WTC11 (cell line): ENCODE data around the gene OSBPL5. TPM values are rescaled to one million over a fixed set of nuclear protein-coding genes. Genes with fewer than 3 reads are reported as not detected.

ENCODE experiments used
- ATAC-seq: fragments of 200-7000 bp; cut with Tn5 transposase; 2 replicates; pipeline ENCODE4 v1.10.0; 2021; ENCODE audit warnings: mild to moderate bottlenecking, moderate library complexity
- CTCF ChIA-PET: fragments of 300-600 bp; sonication (Branson Sonifier 250); formaldehyde crosslinking; loops from one replicate; lab custom pipeline; 2021; ENCODE audit warnings: antibody characterized with exemption; lab: Charles Lee
- POLR2A ChIA-PET: fragments of 350-600 bp; sonication (Branson Sonifier 250); formaldehyde crosslinking; loops from one replicate; lab custom pipeline; 2021; ENCODE audit warnings: antibody characterized with exemption; lab: Charles Lee
- DNase-seq: peaks from one replicate; pipeline ENCODE4 v3.0.0; 2021; ENCODE audit warnings: low spot score
- H3K27ac Mint-ChIP-seq: 2 replicates; pipeline ENCODE4 v1.8.0; 2021; ENCODE audit warnings: mixed read lengths
- H3K27me3 Mint-ChIP-seq: 2 replicates; pipeline ENCODE4 v1.8.0; 2021; ENCODE audit warnings: low read depth, mild to moderate bottlenecking, moderate library complexity, mixed read lengths
- H3K36me3 Mint-ChIP-seq: 2 replicates; pipeline ENCODE4 v1.8.0; 2021; ENCODE audit warnings: mixed read lengths
- H3K4me1 Mint-ChIP-seq: 2 replicates; pipeline ENCODE4 v1.8.0; 2022; ENCODE audit warnings: mixed read lengths
- H3K4me3 Mint-ChIP-seq: 2 replicates; pipeline ENCODE4 v1.8.0; 2021; ENCODE audit warnings: mild to moderate bottlenecking, moderate library complexity, mixed read lengths
- H3K9me3 Mint-ChIP-seq: 2 replicates; pipeline ENCODE4 v1.8.0; 2021; ENCODE audit warnings: mixed read lengths
- ATF1 ChIP-seq: sonication (generic); formaldehyde crosslinking; IDR thresholded peaks from 2 replicates; pipeline ENCODE4 v1.8.1; 2023; ENCODE audit warnings: mild to moderate bottlenecking, moderate library complexity, missing genetic modification reagents
- CBFB ChIP-seq: sonication (generic); formaldehyde crosslinking; IDR thresholded peaks from 2 replicates; pipeline ENCODE4 v1.8.1; 2022; ENCODE audit warnings: mild to moderate bottlenecking, low read depth, missing genetic modification reagents
- E2F1 ChIP-seq: sonication (generic); formaldehyde crosslinking; IDR thresholded peaks from 2 replicates; pipeline ENCODE4 v1.8.0; 2022; ENCODE audit warnings: mild to moderate bottlenecking, missing genetic modification reagents
- EMX1 ChIP-seq: fragments of 250-450 bp; sonication (Bioruptor Pico); IDR thresholded peaks from 2 replicates; pipeline ENCODE4 v1.8.0; 2021; ENCODE audit warnings: mild to moderate bottlenecking
- FOXP1 ChIP-seq: sonication (generic); formaldehyde crosslinking; IDR thresholded peaks from 2 replicates; pipeline ENCODE4 v1.8.0; 2022; ENCODE audit warnings: missing genetic modification reagents, mild to moderate bottlenecking, moderate library complexity, borderline replicate concordance
- GABPB1 ChIP-seq: sonication (generic); formaldehyde crosslinking; IDR thresholded peaks from 2 replicates; pipeline ENCODE4 v1.8.1; 2023; ENCODE audit warnings: mild to moderate bottlenecking, missing genetic modification reagents
- HMGA2 ChIP-seq: fragments of 250-450 bp; sonication (Bioruptor Pico); IDR thresholded peaks from 2 replicates; pipeline ENCODE4 v1.4.0; 2021; ENCODE audit warnings: mild to moderate bottlenecking, moderate library complexity
- NR2C2 ChIP-seq: sonication (generic); formaldehyde crosslinking; IDR thresholded peaks from 2 replicates; pipeline ENCODE4 v1.8.0; 2022; ENCODE audit warnings: mild to moderate bottlenecking, missing genetic modification reagents
- NR3C1 ChIP-seq: sonication (generic); formaldehyde crosslinking; conservative IDR thresholded peaks from 2 replicates; pipeline ENCODE4 v1.8.1; 2023; ENCODE audit warnings: low read depth, mild to moderate bottlenecking, missing genetic modification reagents
- SOX15 ChIP-seq: fragments of 250-450 bp; sonication (Bioruptor Pico); IDR thresholded peaks from 2 replicates; pipeline ENCODE4 v1.9.0; 2021; ENCODE audit warnings: mild to moderate bottlenecking
- TCF7 ChIP-seq: sonication (generic); formaldehyde crosslinking; IDR thresholded peaks from 2 replicates; pipeline ENCODE4 v1.8.0; 2022; ENCODE audit warnings: mild to moderate bottlenecking, low read depth, missing genetic modification reagents, moderate library complexity
- ZMAT4 ChIP-seq: fragments of 250-450 bp; sonication (Bioruptor Pico); IDR thresholded peaks from 2 replicates; pipeline ENCODE4 v1.9.0; 2021; ENCODE audit warnings: mild to moderate bottlenecking
- ZNF121 ChIP-seq: sonication (generic); formaldehyde crosslinking; IDR thresholded peaks from 2 replicates; pipeline ENCODE4 v1.8.0; 2023; ENCODE audit warnings: missing genetic modification reagents
- ZNF219 ChIP-seq: sonication (generic); formaldehyde crosslinking; IDR thresholded peaks from 2 replicates; pipeline ENCODE4 v1.8.0; 2023; ENCODE audit warnings: missing genetic modification reagents, mild to moderate bottlenecking, borderline replicate concordance
- ZNF423 ChIP-seq: fragments of 250-450 bp; sonication (Bioruptor Pico); IDR thresholded peaks from 2 replicates; pipeline ENCODE4 v2.1.2; 2022; ENCODE audit warnings: mild to moderate bottlenecking, moderate library complexity
- ZNF671 ChIP-seq: fragments of 250-450 bp; sonication (Bioruptor Pico); IDR thresholded peaks from 2 replicates; pipeline ENCODE4 v1.8.0; 2021; ENCODE audit warnings: mild to moderate bottlenecking
- total RNA-seq: library from RNA; stranded (reverse); gene quantifications from 3 replicates; pipeline ENCODE4 v1.2.3, GENCODE V29; 2021
- TF ChIP-seq, protein P1 (sequence below): sonication (generic); formaldehyde crosslinking; IDR thresholded peaks from 2 replicates; pipeline ENCODE4 v1.8.0; 2023; ENCODE audit warnings: mild to moderate bottlenecking, missing genetic modification reagents
- TF ChIP-seq, protein P2 (sequence below): fragments of 250-450 bp; sonication (Bioruptor Pico); IDR thresholded peaks from 2 replicates; pipeline ENCODE4 v1.9.0; 2021; ENCODE audit warnings: mild to moderate bottlenecking

The OSBPL5 gene
- total RNA-seq, 1 experiment from 2014 or later: 17.7 TPM

GRCh38 chr11:3049430-3050243, 115.5 kb downstream of the OSBPL5 start (continued):
- TF ChIP-seq, protein P1, sequence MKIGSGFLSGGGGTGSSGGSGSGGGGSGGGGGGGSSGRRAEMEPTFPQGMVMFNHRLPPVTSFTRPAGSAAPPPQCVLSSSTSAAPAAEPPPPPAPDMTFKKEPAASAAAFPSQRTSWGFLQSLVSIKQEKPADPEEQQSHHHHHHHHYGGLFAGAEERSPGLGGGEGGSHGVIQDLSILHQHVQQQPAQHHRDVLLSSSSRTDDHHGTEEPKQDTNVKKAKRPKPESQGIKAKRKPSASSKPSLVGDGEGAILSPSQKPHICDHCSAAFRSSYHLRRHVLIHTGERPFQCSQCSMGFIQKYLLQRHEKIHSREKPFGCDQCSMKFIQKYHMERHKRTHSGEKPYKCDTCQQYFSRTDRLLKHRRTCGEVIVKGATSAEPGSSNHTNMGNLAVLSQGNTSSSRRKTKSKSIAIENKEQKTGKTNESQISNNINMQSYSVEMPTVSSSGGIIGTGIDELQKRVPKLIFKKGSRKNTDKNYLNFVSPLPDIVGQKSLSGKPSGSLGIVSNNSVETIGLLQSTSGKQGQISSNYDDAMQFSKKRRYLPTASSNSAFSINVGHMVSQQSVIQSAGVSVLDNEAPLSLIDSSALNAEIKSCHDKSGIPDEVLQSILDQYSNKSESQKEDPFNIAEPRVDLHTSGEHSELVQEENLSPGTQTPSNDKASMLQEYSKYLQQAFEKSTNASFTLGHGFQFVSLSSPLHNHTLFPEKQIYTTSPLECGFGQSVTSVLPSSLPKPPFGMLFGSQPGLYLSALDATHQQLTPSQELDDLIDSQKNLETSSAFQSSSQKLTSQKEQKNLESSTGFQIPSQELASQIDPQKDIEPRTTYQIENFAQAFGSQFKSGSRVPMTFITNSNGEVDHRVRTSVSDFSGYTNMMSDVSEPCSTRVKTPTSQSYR (CRISPR knock-in tag): no peak

GRCh38 chr11:3047637-3048036, 117.5 kb downstream of the OSBPL5 start:
- no peak for ATAC-seq
- peaks cover 23% of the 10 kb centered on the region for H3K4me1 Mint-ChIP-seq
- TF ChIP-seq ZNF121 (no peak), ATF1 (CRISPR knock-in tag) (no peak), FOXP1 (CRISPR knock-in tag) (0 out of 2 replicates have a peak, but pooled peaks have one; percentile 31)
- no peak for DNase-seq
- ChIA-PET POLR2A (interaction anchor here (0.6 to 1.3 kb wide), 2 partner anchors 10 to 57 kb away, joined by 3 read pairs; no protein-coding TSS in a partner anchor), CTCF (interaction anchor here (0.6 to 5.7 kb wide), 6 partner anchors 10 to 113 kb away, joined by 3 to 49 read pairs (median 4); no protein-coding TSS in a partner anchor)
- H3K36me3 Mint-ChIP-seq: peaks cover 6% of the 10 kb centered on the region; the same call in 1 of the 2 replicates
- no peaks in the 10 kb centered on the region for H3K9me3 Mint-ChIP-seq
- no peaks in the 10 kb centered on the region; the same call in 1 of the 2 replicates for H3K27me3 Mint-ChIP-seq
- H3K27ac Mint-ChIP-seq: peak overlapping the region; percentile 32; the same call in 1 of the 2 replicates
- H3K4me3 Mint-ChIP-seq: no peak overlapping the region

GRCh38 chr11:3046641-3047040, 118.5 kb downstream of the OSBPL5 start:
- ChIA-PET POLR2A (no interaction called here), CTCF (interaction anchor here (0.7 to 5.7 kb wide), 6 partner anchors 9 to 122 kb away, joined by 3 to 49 read pairs (median 4); no protein-coding TSS in a partner anchor)
- peak overlapping the region; percentile 76; the same call in 1 of the 2 replicates for H3K27ac Mint-ChIP-seq
- peaks cover 15% of the 10 kb centered on the region for H3K4me1 Mint-ChIP-seq
- no peak overlapping the region for H3K4me3 Mint-ChIP-seq
- no peaks in the 10 kb centered on the region; the same call in 1 of the 2 replicates for H3K27me3 Mint-ChIP-seq
- TF ChIP-seq ZNF671 (CRISPR knock-in tag) (no peak), NR2C2 (no peak), E2F1 (CRISPR knock-in tag) (no peak), ZNF219 (CRISPR knock-in tag) (no peak), EMX1 (CRISPR knock-in tag) (no peak), TCF7 (CRISPR knock-in tag) (no peak), ZMAT4 (no peak), HMGA2 (CRISPR knock-in tag) (no peak), ZNF423 (CRISPR knock-in tag) (no peak), NR3C1 (CRISPR knock-in tag) (no peak), CBFB (CRISPR knock-in tag) (no peak), GABPB1 (no peak), SOX15 (CRISPR knock-in tag) (no peak), ZNF121 (no peak)
- TF ChIP-seq, protein P2, sequence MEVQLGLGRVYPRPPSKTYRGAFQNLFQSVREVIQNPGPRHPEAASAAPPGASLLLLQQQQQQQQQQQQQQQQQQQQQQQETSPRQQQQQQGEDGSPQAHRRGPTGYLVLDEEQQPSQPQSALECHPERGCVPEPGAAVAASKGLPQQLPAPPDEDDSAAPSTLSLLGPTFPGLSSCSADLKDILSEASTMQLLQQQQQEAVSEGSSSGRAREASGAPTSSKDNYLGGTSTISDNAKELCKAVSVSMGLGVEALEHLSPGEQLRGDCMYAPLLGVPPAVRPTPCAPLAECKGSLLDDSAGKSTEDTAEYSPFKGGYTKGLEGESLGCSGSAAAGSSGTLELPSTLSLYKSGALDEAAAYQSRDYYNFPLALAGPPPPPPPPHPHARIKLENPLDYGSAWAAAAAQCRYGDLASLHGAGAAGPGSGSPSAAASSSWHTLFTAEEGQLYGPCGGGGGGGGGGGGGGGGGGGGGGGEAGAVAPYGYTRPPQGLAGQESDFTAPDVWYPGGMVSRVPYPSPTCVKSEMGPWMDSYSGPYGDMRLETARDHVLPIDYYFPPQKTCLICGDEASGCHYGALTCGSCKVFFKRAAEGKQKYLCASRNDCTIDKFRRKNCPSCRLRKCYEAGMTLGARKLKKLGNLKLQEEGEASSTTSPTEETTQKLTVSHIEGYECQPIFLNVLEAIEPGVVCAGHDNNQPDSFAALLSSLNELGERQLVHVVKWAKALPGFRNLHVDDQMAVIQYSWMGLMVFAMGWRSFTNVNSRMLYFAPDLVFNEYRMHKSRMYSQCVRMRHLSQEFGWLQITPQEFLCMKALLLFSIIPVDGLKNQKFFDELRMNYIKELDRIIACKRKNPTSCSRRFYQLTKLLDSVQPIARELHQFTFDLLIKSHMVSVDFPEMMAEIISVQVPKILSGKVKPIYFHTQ (CRISPR knock-in tag): no peak
- no peak for ATAC-seq
- no peak for DNase-seq
- H3K36me3 Mint-ChIP-seq: peaks cover 7% of the 10 kb centered on the region
- no peaks in the 10 kb centered on the region for H3K9me3 Mint-ChIP-seq
